GM19395 (cell line): Measurements from ENCODE around the gene KCNH8.
"Not testable (repeated sequence)": the region's sequence is repeated elsewhere in the genome, so short reads cannot be mapped to it uniquely, and the experiment has no call there.

ENCODE experiments used
- ATAC-seq: cut with Tn5 transposase; IDR thresholded peaks from one replicate; pipeline ENCODE4 v1.9.1; 2021; ENCODE audit warnings: mild to moderate bottlenecking, moderate library complexity; ENCODE audit not compliant: unreplicated experiment

The KCNH8 gene

GRCh38 chr3:19171794-19172193 lies 23.5 kb downstream of the KCNH8 start:
- ATAC-seq = no peak

GRCh38 chr3:19173945-19174344 lies 25.6 kb downstream of the KCNH8 start:
- no peak for ATAC-seq

- ATAC-seq = no peak
Observed at GRCh38 chr3:19183584-19183983, 35.3 kb downstream of the KCNH8 start.

- no peak for ATAC-seq
Observed at GRCh38 chr3:19190126-19190525, 41.8 kb downstream of the KCNH8 start.

DNA sequence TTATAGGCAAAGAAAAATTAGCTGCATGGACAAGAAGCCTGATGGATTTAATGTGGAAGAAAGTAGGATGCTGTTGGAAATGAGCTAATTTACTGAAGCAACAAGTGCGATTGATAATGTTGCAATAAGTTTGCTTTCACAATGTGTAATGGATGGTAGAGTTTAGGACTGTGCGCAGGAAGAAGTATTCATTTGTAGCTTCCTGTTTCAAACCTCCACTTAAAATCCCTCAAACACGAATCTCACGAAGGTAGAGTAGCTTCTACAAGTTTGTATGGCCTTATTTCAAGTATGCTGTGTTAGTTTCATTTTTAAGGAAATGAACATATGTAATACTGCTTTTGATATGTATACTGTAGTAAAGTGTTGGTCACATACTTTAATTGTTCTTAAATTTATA lies 42.3 kb downstream of the KCNH8 start:
- ATAC-seq = peak; percentile 76

DNA sequence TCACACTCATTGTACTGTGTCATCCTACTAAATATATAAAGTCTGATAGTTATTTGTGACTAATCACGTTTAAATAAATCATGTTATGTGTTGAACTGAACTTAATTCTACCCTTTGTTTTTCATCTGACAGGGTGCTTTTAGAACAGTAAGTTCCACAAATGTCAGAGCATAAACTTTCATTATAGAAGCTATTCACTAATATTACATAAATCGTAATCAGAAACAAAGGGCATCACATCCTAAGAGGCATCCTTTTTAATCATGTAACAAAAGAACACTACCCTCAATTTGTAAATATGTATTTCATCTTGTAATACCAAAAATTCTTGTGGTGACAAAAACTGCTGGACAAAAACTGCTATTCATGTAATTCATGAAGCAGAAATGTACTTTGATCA lies 50.8 kb downstream of the KCNH8 start:
- no peak for ATAC-seq

DNA sequence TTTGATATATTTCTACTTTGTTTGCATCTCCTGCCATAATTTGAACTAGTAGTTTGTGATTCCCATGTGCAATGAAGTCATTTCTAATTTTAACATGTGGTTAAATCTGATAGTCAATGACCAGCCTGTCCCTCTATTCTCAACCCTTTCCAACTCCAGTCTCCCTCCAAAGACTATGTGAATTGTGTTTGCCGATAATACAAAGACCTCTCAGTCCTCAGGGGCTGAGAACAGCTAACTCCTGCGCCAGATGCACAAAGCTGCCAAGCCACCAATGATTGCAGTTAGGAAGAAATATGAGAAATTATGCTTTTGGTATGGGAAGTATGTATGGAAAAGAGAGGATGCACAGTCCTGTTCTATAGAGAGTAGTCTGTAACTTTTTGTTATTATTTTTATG lies 54.0 kb downstream of the KCNH8 start:
- ATAC-seq = no peak

DNA sequence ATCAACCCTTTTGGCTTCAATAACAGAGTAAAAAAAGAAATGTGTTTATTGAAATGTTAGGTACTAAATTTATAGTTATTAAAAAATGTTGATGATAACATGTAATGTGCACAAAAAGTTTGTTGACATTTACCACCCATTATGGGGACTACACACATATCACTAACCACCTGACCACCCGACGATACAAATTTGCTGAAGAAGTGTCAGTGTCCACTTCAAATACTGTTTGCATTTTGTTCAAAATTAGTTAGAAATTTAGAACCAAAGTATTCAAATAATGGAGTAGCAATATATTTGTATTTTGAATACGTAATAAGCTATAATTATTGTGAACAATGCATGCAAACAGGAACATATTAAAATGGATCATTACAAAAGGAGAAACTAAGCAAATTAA lies 54.4 kb downstream of the KCNH8 start:
- ATAC-seq = no peak

DNA sequence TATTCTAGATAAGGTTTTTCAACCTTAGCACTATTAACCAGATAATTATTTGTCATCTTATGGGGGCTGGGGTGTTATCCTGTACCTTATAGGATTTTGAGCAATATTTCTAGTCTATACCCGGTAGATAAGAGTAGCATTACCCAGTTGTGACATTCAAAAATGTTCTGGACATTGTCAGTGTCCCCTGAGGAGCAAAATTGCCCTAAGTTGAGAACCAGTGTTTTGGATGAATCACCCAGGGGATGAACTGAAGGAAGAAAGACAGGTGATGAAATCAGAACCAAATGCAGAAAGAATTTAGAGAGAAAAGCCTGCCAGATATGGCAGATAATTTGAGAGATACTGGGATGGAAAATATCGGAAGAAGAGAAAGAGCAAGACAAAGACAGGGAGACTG lies 58.2 kb downstream of the KCNH8 start:
- no peak for ATAC-seq

DNA sequence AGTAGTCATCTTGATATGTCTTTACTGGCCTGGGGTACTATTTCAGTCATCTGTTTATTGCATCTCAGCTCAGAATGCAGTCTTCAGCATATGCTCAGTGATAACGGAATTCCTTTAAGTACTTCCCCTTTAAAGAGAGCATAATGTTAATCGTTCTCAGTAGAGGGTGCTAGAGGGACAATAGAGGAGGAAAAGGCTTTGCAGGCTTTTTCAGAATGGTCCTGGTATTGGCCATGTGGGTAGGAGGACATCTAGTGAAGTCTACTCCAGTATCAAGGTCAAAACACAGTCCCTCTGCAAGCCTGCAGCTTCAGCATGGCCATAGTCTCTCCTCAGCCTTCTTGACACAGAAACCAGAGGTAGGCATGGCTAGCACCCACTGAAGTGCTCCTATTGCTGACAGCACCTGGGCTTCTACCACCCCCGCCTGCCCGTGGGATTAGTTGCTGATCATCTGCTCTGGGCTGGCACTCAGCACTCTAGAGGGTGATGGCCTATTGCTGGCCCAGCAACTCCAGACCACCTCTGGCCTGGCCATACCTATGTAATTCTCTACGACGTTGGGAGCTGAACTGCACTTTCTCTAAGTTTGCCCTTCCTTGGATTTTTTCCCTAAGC lies 65.4 kb downstream of the KCNH8 start:
- ATAC-seq = no peak

- no peak for ATAC-seq
Observed at GRCh38 chr3:19215427-19215826, 67.1 kb downstream of the KCNH8 start.

DNA sequence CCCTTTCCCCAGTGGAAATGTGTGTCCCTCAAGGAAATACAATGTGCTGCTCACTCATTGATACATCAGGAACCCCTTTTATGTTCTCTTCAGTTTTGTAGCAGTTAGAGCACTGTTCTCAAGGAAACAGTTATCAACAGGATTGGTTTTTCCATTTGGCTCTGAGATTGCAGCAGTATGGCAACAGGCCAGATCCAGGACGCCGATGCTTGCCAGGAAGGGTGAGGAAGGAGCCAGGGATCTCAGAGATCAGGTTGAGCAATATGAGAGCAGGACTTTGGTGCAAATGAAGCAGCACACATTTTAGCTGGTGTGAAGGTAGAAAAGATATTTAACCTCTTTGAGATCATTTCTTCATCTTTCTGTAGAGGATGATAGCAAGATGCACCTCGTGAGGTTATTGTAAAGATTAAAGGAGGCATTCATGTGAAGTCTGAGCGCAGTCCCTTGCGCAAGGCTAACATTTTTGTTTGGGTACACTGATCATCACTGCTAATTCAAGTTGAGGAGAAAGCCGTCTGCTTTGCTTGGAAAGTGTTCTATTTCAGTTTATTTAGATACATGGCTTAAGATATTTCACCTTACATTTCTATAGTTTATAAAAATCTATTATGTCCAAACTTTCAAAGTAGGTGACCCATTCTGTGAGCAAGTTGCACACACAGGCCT lies 68.5 kb downstream of the KCNH8 start:
- ATAC-seq = no peak

DNA sequence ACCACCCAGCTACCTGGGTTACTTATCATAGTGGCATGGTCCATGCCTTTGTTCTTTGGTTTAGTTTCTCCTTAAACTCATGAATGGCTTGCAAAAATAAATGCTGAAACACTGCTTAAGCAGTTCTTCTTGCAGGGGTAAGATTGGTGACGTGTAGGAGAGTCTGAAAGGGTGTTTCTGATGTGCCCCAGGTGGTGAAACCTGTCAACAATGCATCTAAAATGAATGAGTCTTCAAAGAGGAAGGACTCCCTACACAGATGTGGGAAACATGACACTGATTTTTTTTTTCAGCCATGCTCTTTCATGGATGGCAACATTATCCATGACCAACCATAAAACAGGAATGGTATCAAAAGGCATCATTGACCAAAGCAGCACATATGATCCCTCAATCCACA lies 72.0 kb downstream of the KCNH8 start:
- ATAC-seq = no peak

- no peak for ATAC-seq
Observed at GRCh38 chr3:19221081-19221480, 72.8 kb downstream of the KCNH8 start.

- ATAC-seq = no peak
Observed at GRCh38 chr3:19226479-19226878, 78.2 kb downstream of the KCNH8 start.

DNA sequence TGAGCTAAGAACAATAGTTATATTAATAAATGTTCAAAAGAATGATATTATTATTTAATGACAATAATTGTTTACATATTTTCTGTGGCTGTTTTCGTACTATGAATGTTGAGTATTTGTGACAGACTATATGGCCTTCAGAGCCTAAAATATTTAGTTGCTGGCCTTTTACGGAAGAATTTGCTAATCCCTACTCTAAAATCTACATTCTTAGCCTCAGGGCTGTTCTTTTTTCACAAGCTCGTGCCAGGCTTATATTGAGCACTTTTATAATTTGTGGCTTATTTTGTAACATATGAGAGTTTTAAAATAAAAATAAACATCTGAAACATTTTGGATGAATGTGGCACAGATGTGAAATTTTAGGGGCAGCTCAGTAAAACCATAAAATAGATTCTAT lies 79.9 kb downstream of the KCNH8 start:
- no peak for ATAC-seq

DNA sequence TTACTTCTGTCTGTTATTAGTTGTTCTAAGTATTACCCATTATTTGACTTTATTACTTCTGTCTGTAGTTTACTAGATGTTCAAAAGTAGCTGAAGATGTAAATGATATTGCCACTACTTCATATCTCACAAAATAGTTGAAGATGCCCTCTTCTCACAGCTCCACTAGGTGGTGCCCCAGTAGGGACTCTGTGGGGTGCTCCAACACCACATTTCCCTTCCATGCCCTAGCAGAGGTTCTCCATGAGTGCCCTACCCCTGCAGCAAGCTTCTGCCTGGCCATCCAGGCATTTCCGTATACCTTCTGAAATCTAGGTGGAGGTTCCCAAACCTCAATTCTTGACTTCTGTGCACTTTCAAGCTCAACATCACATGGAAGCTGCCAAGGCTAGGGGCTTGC lies 80.8 kb downstream of the KCNH8 start:
- no peak for ATAC-seq

DNA sequence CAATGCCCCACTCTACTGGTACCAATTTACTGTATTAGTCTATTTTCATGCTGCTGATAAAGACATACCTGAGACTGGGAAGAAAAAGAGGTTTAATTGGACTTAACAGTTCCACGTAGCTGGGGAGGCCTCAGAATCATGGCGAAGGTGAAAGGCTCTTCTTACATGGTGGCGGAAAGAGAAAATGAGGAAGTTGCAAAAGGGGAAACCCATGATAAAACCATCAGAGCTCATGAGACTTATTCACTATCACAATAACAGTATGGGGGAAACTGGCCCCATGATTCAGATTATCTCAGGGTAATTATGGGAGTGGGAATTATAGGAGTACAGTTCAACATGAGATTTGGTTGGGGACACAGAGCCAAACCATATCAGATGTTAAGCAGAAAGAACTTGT lies 81.6 kb downstream of the KCNH8 start:
- ATAC-seq = peak; percentile 76

- no peak for ATAC-seq
Observed at GRCh38 chr3:19231792-19232461, 83.6 kb downstream of the KCNH8 start.

GRCh38 chr3:19232566-19232965 lies 84.3 kb downstream of the KCNH8 start:
- ATAC-seq = no peak

- not testable (repeated sequence) for ATAC-seq
Observed at GRCh38 chr3:19233882-19234784, 85.8 kb downstream of the KCNH8 start.
